ENCODE results near the gene ZNF224.
"Not testable (repeated sequence)": the region's sequence is repeated elsewhere in the genome, so short reads cannot be mapped to it uniquely, and the experiment has no call there.

Gene ZNF224

GRCh38 chr19:44093931-44094765 lies at the start of gene ZNF224:
Gene ZNF224 (plus strand): TSS chr19:44094361. CDS start chr19:44097874, 3,513 bp downstream.
- peak; percentile 91 to 95 for DNase-seq

- peak; percentile 73 to 74 for DNase-seq
Observed at GRCh38 chr19:44050740-44051649, 43.2 kb upstream of the ZNF224 start.

GRCh38 chr19:44051650-44052402 lies 42.3 kb upstream of the ZNF224 start, which contains the start of gene ZNF223:
Gene ZNF223 (plus strand): TSS chr19:44052036. CDS start chr19:44055177, 3,141 bp downstream.
- DNase-seq = peak; percentile 98

GRCh38 chr19:44055870-44056269 lies 38.3 kb upstream of the ZNF224 start:
- DNase-seq = no peak

GRCh38 chr19:44059229-44059628 lies 34.9 kb upstream of the ZNF224 start:
- no peak for DNase-seq

- DNase-seq = no peak
Observed at GRCh38 chr19:44061038-44061437, 33.1 kb upstream of the ZNF224 start.

GRCh38 chr19:44066305-44066704 lies 27.9 kb upstream of the ZNF224 start:
- DNase-seq = no peak

- no peak for DNase-seq
Observed at GRCh38 chr19:44069415-44069814, 24.7 kb upstream of the ZNF224 start.

GRCh38 chr19:44071824-44072542 lies 22.2 kb upstream of the ZNF224 start, which contains the start of gene ZNF284:
Gene ZNF284 (plus strand): TSS chr19:44072159. CDS start chr19:44076390, 4,231 bp downstream.
- peak; percentile 91 for DNase-seq

- DNase-seq = no peak
Observed at GRCh38 chr19:44072543-44073401, 21.4 kb upstream of the ZNF224 start.

GRCh38 chr19:44076325-44076724 lies 17.8 kb upstream of the ZNF224 start:
- DNase-seq = no peak

GRCh38 chr19:44092108-44092507 lies 2.1 kb upstream of the ZNF224 start:
- DNase-seq = no peak

GRCh38 chr19:44107751-44108150 lies 13.6 kb downstream of the ZNF224 start:
- no peak for DNase-seq

GRCh38 chr19:44109458-44109857 lies 15.3 kb downstream of the ZNF224 start:
- no peak for DNase-seq

- peak; percentile 49 to 61 for DNase-seq
Observed at GRCh38 chr19:44111910-44112463, 17.8 kb downstream of the ZNF224 start.

GRCh38 chr19:44112802-44113137 lies 18.6 kb downstream of the ZNF224 start:
- no peak for DNase-seq

GRCh38 chr19:44113138-44113783 lies 19.1 kb downstream of the ZNF224 start, which contains the start of gene ZNF225:
Gene ZNF225 (plus strand): TSS chr19:44113399. CDS start chr19:44115828, 2,429 bp downstream.
- DNase-seq = peak; percentile 99

- no peak for DNase-seq
Observed at GRCh38 chr19:44113784-44114390, 19.7 kb downstream of the ZNF224 start.

GRCh38 chr19:44121162-44121561 lies 27.0 kb downstream of the ZNF224 start:
- DNase-seq = not testable (repeated sequence)

GRCh38 chr19:44131955-44132354 lies 37.8 kb downstream of the ZNF224 start:
- DNase-seq = no peak

All from NCI-H1930 (cell line).